Measurements from ENCODE around the gene JSRP1. TPM values are rescaled to one million over a fixed set of nuclear protein-coding genes. Genes with fewer than 3 reads are reported as not detected.

The JSRP1 gene
- polyA plus RNA-seq, 1 of the 3 experiments (the other 2 are of a cell fraction), result 0.76 TPM

DNA sequence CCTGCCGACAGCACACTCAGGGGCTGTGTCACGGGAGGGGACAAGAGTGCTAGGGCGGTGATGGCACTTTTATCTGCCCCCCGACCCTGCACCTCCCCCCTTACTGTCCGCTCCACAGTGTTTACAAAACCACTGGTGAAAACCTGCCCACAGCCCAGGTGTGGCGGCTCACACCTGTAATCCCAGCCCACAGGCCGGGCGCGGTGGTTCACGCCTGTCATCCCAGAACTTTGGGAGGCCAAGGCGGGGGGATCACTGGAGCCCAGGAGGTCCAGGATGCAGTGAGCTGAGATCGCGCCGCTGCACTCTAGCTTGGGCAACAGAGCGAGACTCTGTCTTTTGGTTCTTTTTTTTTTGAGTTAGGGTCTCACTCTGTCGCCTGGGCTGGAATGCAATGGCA, 39.9 kb upstream of the JSRP1 start:
- H3K27me3 ChIP-seq (ENCODE audit: insufficient read depth), result peaks cover 10% of the 10 kb centered on the region
- H3K27ac ChIP-seq (ENCODE audit: low read depth in 2 of 2, low read length in 1 of 2), result no peak overlapping the region
- DNase-seq, result no peak
- no peaks in the 10 kb centered on the region for H3K79me2 ChIP-seq (ENCODE audit: insufficient read depth)
- POLR2A ChIA-PET, result interaction anchor here (1.3 to 1.4 kb wide), 2 partner anchors 25 to 26 kb away, joined by 4 to 6 read pairs; no protein-coding TSS in a partner anchor
- H3K4me2 ChIP-seq, result no peak overlapping the region
- H3K9me3 ChIP-seq, result no peaks in the 10 kb centered on the region
- H3K9me2 ChIP-seq, result no peaks in the 10 kb centered on the region
- H2AFZ ChIP-seq (ENCODE audit: low read depth), result no peak overlapping the region
- peaks cover 4 to 25% of the 10 kb centered on the region in 2 experiments; a peak in 1 of 4 replicates for H3K4me1 ChIP-seq (ENCODE audit: control insufficient read depth in 1 of 2, insufficient read depth in 2 of 2, low read depth in 1 of 2, low read length in 1 of 2)
- H3K9ac ChIP-seq, result no peak overlapping the region
- CTCF ChIA-PET, result interaction anchor here (0.6 to 4.7 kb wide), 6 partner anchors 10 to 160 kb away, joined by 3 to 53 read pairs (median 4); no protein-coding TSS in a partner anchor
- H3F3A ChIP-seq (replicated peaks; ENCODE audit: insufficient read depth), result peaks cover 28% of the 10 kb centered on the region
- peaks cover 6% of the 10 kb centered on the region; the same call in 1 of the 2 replicates for H4K20me1 ChIP-seq (ENCODE audit: insufficient read depth)
- WGBS (ENCODE audit: low lambda C conversion rate), result 90% methylated on average over 16 of the region's 16 CpGs
- no peak overlapping the region for H3K4me3 ChIP-seq (ENCODE audit: low read depth in 2 of 2, low read length in 1 of 2)
- TF ChIP-seq, protein P1, sequence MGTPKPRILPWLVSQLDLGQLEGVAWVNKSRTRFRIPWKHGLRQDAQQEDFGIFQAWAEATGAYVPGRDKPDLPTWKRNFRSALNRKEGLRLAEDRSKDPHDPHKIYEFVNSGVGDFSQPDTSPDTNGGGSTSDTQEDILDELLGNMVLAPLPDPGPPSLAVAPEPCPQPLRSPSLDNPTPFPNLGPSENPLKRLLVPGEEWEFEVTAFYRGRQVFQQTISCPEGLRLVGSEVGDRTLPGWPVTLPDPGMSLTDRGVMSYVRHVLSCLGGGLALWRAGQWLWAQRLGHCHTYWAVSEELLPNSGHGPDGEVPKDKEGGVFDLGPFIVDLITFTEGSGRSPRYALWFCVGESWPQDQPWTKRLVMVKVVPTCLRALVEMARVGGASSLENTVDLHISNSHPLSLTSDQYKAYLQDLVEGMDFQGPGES (IDR thresholded peaks at IDR 0.05; ENCODE audit: low read depth, low read length), result no peak
- TF ChIP-seq ZBTB33 (IDR thresholded peaks at IDR 0.05; ENCODE audit: borderline replicate concordance, low read depth) (no peak), YY1 (IDR thresholded peaks at IDR 0.05; ENCODE audit: low read depth) (no peak), ELF1 (IDR thresholded peaks at IDR 0.05) (no peak), NRF1 (IDR thresholded peaks at IDR 0.05; ENCODE audit: low read depth, low read length) (no peak), GABPA (IDR thresholded peaks at IDR 0.05; ENCODE audit: low read depth) (no peak), RAD21 (IDR thresholded peaks at IDR 0.05; ENCODE audit: low read length) (no peak), CHD2 (IDR thresholded peaks at IDR 0.05; ENCODE audit: low read length, partially characterized antibody) (no peak), USF1 (IDR thresholded peaks at IDR 0.05; ENCODE audit: borderline replicate concordance, low read depth) (no peak), RFX5 (IDR thresholded peaks at IDR 0.05; ENCODE audit: low read length) (no peak)
- H3K36me3 ChIP-seq (replicated peaks in 1 of 2; ENCODE audit: control insufficient read depth in 1 of 2, insufficient read depth in 2 of 2, low read length in 1 of 2), result no peaks in the 10 kb centered on the region

GRCh38 chr19:2294687-2295335, 38.6 kb upstream of the JSRP1 start:
- peak; percentile 93 for DNase-seq
- POLR2A ChIA-PET, result interaction anchor here (0.8 to 1.8 kb wide), 5 partner anchors 10 to 64 kb away, joined by 3 to 6 read pairs (median 4); no protein-coding TSS in a partner anchor
- TF ChIP-seq, protein P2, sequence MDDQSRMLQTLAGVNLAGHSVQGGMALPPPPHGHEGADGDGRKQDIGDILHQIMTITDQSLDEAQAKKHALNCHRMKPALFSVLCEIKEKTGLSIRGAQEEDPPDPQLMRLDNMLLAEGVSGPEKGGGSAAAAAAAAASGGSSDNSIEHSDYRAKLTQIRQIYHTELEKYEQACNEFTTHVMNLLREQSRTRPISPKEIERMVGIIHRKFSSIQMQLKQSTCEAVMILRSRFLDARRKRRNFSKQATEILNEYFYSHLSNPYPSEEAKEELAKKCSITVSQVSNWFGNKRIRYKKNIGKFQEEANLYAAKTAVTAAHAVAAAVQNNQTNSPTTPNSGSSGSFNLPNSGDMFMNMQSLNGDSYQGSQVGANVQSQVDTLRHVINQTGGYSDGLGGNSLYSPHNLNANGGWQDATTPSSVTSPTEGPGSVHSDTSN (IDR thresholded peaks at IDR 0.05), result peak; percentile 93
- TF ChIP-seq GATA2 (CRISPR knock-in tag; IDR thresholded peaks at IDR 0.05), result peak; percentile 61
- TF ChIP-seq CHD2 (IDR thresholded peaks at IDR 0.05; ENCODE audit: low read length, partially characterized antibody), result peak; percentile 70
- TF ChIP-seq RCOR1 (IDR thresholded peaks at IDR 0.05; ENCODE audit: low read length), result peak; percentile 95
- no peak for TF ChIP-seq FOXM1 (IDR thresholded peaks at IDR 0.05; ENCODE audit: low read depth)
- TF ChIP-seq, protein P1 (IDR thresholded peaks at IDR 0.05; ENCODE audit: low read depth, low read length), result no peak
- peak; percentile 92 for TF ChIP-seq POLR2AphosphoS5 (IDR thresholded peaks at IDR 0.05; ENCODE audit: low read depth, low read length)
- TF ChIP-seq YY1 (IDR thresholded peaks at IDR 0.05; ENCODE audit: low read depth), result no peak
- TF ChIP-seq TCF12 (IDR thresholded peaks at IDR 0.05), result peak; percentile 99
- peak; percentile 57 for TF ChIP-seq NFIC (IDR thresholded peaks at IDR 0.05; ENCODE audit: borderline replicate concordance)
- no peak; the same call in 1 of the 2 replicates for TF ChIP-seq JUND (IDR thresholded peaks at IDR 0.05)
- no peak for TF ChIP-seq TAF1 (IDR thresholded peaks at IDR 0.05; ENCODE audit: borderline replicate concordance, low read depth, low read length)
- TF ChIP-seq RFX5 (IDR thresholded peaks at IDR 0.05; ENCODE audit: low read length), result no peak
- TF ChIP-seq GABPA (IDR thresholded peaks at IDR 0.05; ENCODE audit: low read depth), result no peak
- peak; percentile 30 to 86; a peak in 2 of 4 replicates for TF ChIP-seq EP300 (IDR thresholded peaks at IDR 0.05; ENCODE audit: borderline replicate concordance in 1 of 2, low read depth in 1 of 2, low read length in 1 of 2)
- TF ChIP-seq FOSL2 (IDR thresholded peaks at IDR 0.05; ENCODE audit: borderline replicate concordance, low read depth), result no peak

More at GRCh38 chr19:2294687-2295335, 38.6 kb upstream of the JSRP1 start:
- 7% methylated on average over 20 of the region's 26 CpGs for WGBS (ENCODE audit: low lambda C conversion rate)
- H3K9me2 ChIP-seq, result no peaks in the 10 kb centered on the region
- no peaks in the 10 kb centered on the region for H3K79me2 ChIP-seq (ENCODE audit: insufficient read depth)
- H3K9ac ChIP-seq, result no peak overlapping the region
- no peak overlapping the region for H2AFZ ChIP-seq (ENCODE audit: low read depth)
- H3K4me1 ChIP-seq (ENCODE audit: control insufficient read depth in 1 of 2, insufficient read depth in 2 of 2, low read depth in 1 of 2, low read length in 1 of 2), result peaks cover 4 to 26% of the 10 kb centered on the region in 2 experiments; a peak in 1 of 4 replicates
- peaks cover 14% of the 10 kb centered on the region; the same call in 1 of the 2 replicates for H4K20me1 ChIP-seq (ENCODE audit: insufficient read depth)
- CTCF ChIA-PET, result interaction anchor here (0.8 to 4.7 kb wide), 16 partner anchors 8 to 102 kb away, joined by 3 to 53 read pairs (median 4); partner anchors contain the start of genes LINGO3, LSM7, SF3A2 and SPPL2B
- H3K27me3 ChIP-seq (ENCODE audit: insufficient read depth), result peaks cover 24% of the 10 kb centered on the region
- peak overlapping the region; percentile 82 for H3K4me2 ChIP-seq
- no peaks in the 10 kb centered on the region for H3K9me3 ChIP-seq
- H3K4me3 ChIP-seq (ENCODE audit: low read depth in 2 of 2, low read length in 1 of 2), result peak overlapping the region; percentile 15 to 58
- H3K36me3 ChIP-seq (replicated peaks in 1 of 2; ENCODE audit: control insufficient read depth in 1 of 2, insufficient read depth in 2 of 2, low read length in 1 of 2), result no peaks in the 10 kb centered on the region
- H3F3A ChIP-seq (replicated peaks; ENCODE audit: insufficient read depth), result peaks cover 28% of the 10 kb centered on the region
- H3K27ac ChIP-seq (ENCODE audit: low read depth in 2 of 2, low read length in 1 of 2), result peak overlapping the region; percentile 7 to 64; a peak in 2 of 4 replicates
